Transverse colon (tissue), 4 donors: Measurements from ENCODE around the gene HECTD1.
"Not testable (repeated sequence)": the region's sequence is repeated elsewhere in the genome, so short reads cannot be mapped to it uniquely, and the experiment has no call there.

Experiments used
- CTCF ChIP-seq, 5 experiments: fragments of 200-600 bp in 3 of 5; fragments of 450-650 bp in 2 of 5; sonication (generic) in 3 of 5; IDR thresholded peaks; 1 replicate in 2 of 5; 2 replicates in 3 of 5; pipeline ENCODE4 v1.5.1; 2016 to 2017; ENCODE audit warnings: antibody characterized with exemption in 5 of 5, inconsistent platforms in 3 of 5, mild to moderate bottlenecking in 2 of 5, moderate library complexity in 1 of 5
- EP300 ChIP-seq: sonication (generic); formaldehyde crosslinking; IDR thresholded peaks from one replicate; pipeline ENCODE4 v1.6.1; 2017; ENCODE audit warnings: antibody characterized with exemption, low read depth
- POLR2A ChIP-seq: fragments of 450-650 bp; IDR thresholded peaks from one replicate; pipeline ENCODE4 v1.6.1; 2016; ENCODE audit warnings: antibody characterized with exemption, mild to moderate bottlenecking, moderate library complexity
- POLR2AphosphoS5 ChIP-seq, 3 donors: sonication (generic); formaldehyde crosslinking; IDR thresholded peaks; one replicate each; pipeline ENCODE4 v1.6.1; 2016; ENCODE audit warnings: antibody characterized with exemption in 3 of 3

GRCh38 chr14:31203899-31204592 is 3.5 kb downstream of the HECTD1 start:
- TF ChIP-seq POLR2AphosphoS5 (IDR thresholded peaks at IDR 0.05); CTCF (IDR thresholded peaks at IDR 0.05); EP300; POLR2A: not testable (repeated sequence)
